T47D (cell line): ENCODE results near the gene RNF217.
"Not testable (repeated sequence)": the region's sequence is repeated elsewhere in the genome, so short reads cannot be mapped to it uniquely, and the experiment has no call there.

Experiments
- DNase-seq, 2 experiments: peaks; one replicate each; pipeline versions ENCODE4 v3.0.0 to v3.0.0-alpha.2; 2011 to 2012; ENCODE audit warnings: low read depth in 1 of 2, low spot score in 1 of 2
- JUND ChIP-seq: IDR thresholded peaks from 2 replicates; pipeline ENCODE4 v1.6.1; 2012; ENCODE audit warnings: low read depth
- in situ Hi-C: cut with HindIII; loops from 2 replicates; pipeline ENCODE4 v1.10.0; 2016; ENCODE audit warnings: low sequenced_read_pairs, low pct_unique_long_range_greater_than_20kb

Gene RNF217

DNA sequence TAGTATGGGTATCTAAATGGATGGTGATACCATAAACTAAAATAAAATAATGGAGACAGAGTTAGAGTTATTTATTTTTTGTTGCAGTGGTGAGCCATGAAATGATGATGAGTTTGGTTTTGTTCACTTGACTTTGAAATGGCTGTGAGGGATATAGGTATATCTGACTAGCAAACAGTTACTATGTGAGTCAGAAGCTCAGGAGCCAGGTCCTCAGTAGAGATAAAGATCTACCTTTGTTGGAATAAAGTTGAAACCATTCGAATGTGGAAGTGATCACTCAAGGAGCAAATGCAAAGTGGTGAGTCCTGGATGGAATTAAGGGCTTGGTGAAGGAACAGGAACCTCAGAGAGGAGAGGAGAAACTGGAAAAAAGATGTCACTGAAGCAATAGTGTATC lies 105.3 kb downstream of the RNF217 start:
- no peak for TF ChIP-seq JUND
- DNase-seq = no peak
- in situ Hi-C loops = no loop called here

DNA sequence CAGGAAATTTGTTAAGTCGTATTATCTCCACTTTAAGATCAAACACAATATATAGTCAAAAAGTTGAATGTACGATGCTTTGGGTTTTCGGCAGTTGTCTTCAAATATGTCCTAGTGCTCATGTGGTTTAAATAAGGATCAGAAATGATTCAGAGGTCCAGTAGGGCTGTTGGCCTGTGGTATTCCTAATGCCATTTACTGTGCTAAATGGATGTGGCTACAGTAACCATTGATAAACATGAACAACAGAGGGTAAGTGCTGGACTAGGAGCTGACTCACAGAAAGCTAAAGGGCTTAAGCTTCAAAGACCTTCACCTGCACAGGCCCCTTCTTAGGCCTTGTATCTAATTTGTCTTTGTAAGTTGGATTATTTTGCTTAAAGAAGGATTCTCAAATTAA lies 110.8 kb downstream of the RNF217 start:
- in situ Hi-C loops = no loop called here
- no peak for DNase-seq
- TF ChIP-seq JUND = no peak

DNA sequence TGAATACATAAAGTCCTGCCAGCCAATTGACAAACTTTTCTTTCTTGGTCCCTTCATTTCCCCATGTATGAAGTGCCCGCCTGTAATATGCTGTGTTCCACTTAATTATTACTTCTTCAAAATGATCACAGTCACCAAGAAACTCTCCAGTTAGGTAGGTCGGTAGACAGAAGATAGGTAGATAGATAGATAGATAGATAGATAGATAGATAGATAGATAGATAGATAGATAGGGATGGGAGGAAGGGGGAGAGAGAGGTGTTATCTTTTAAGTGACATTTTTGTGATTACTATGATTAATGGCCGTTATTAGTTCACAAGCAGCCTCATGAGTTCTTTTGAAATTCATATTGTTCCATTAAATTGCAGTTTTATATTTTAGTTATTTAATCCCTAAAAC lies 111.9 kb downstream of the RNF217 start:
- in situ Hi-C loops = no loop called here
- no peak for DNase-seq
- TF ChIP-seq JUND = no peak

DNA sequence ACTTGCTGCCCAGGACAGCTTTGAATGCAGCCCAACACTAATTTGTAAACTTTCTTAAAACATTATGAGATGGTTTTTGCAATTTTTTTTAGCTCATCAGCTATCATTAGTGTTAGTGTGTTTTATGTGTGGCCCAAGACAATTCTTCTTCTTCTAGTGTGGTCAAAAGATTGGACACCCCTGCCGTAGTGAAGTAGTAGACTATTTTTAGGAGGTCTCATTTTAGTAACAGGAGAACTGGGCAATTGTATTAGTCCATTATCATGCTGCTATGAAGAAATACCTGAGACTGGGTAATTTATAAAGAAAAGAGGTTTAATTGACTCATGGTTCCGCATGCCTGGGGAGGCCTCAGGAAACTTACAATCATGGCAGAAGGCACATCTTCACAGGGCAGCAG lies 112.8 kb downstream of the RNF217 start:
- not testable (repeated sequence) for DNase-seq

DNA sequence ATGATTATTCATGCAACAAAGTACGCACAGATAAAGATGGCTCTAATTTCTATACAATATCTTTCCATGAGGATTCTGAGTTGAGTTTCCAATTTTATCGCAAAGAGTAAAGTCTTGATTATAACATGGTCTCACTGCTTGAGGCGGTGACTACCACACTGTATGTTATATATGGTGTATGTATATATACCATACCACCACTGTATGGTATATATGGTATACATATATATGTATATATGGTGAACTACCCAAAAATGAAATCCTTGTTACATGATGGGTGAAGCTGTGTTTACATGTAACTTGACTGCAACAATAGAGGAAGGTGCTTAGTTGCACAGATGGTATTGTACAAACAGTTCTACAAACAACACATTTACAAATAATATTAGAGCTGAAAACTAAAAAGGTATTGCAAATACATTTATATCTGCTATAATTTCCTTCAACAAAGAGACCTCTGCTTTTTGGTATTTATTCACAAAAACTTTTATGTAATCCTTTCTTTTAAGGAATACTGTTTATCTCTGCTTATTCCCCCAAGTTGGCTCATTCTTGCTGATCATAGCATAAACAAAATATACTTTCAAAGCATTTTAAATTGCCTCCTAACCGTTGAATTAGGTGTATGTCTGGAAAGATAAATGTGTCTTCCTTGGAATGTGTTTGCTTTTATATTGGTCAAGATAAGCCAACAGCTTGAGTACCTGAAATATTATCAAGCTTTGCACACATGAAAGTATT lies 113.7 kb downstream of the RNF217 start:
- DNase-seq = no peak
- in situ Hi-C loops = no loop called here
- TF ChIP-seq JUND = no peak

More for the DNA sequence above, 112.8 kb downstream of the RNF217 start:
- in situ Hi-C loops = not testable (repeated sequence)

DNA sequence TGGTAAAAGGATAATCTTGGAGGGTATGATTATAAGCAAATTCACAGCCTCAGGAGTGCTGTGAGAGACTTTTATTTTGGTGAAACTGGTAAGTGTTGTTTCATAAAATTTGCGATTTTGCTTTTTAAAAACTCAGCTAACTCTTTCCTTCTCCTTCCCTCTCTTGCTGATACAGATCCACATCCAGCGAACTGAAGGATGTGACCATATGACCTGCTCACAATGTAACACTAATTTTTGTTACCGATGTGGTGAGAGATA lies 114.2 kb downstream of the RNF217 start:
- no peak for TF ChIP-seq JUND
- no peak for DNase-seq
- in situ Hi-C loops = no loop called here

DNA sequence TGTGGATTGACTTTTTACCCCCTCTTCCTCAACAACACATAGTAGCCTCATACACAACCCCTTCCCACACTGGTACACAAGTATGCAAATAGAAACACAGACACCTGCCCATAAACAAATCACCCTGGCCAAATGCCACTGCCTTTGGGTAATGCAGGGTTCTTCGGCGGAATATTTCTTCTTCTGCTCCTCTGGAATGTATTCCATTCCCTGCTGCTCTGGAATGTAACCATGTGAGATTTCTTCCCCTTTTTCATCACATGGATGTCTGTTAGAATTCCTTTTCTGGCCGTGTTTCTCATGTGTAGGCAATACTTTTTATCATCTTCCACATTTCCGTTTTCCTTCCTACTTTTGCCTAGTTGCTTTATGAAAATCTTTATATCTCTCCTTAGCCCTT lies 115.2 kb downstream of the RNF217 start:
- in situ Hi-C loops = no loop called here
- DNase-seq = no peak
- no peak for TF ChIP-seq JUND

DNA sequence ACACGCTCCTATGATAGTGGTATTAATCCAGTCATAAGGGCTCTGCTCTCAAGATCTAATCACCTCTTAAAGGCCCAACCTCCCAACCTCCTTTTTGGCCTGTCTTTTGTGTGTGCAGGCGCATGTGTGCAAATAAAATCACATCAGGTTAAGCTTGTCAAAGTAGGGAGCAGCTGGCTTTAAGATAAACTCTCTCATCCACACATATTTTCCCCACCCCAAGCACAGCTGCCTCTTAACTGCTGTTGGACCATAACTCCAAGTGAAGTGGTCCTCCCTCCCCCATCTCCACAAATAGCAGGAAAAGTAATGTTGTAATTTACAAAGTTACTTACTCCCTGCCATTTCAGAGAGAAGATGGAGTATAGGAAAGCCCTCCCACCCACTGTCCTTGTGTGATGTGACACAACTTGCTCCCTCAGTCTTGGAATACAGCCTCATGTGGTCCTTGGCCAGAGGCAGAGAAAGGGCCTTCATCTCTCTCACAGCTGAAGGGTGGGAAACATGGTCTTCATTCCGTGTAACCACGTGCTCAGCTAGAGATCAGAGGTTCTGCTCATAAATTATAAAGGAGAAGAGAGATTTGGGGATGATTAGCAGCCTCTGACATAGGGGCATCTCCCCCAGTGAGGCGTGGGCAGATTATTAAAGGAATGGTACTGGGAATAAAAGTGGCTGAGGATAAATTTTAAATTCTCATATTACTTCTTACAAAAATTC lies 116.5 kb downstream of the RNF217 start:
- DNase-seq = no peak
- no peak for TF ChIP-seq JUND
- in situ Hi-C loops = no loop called here

DNA sequence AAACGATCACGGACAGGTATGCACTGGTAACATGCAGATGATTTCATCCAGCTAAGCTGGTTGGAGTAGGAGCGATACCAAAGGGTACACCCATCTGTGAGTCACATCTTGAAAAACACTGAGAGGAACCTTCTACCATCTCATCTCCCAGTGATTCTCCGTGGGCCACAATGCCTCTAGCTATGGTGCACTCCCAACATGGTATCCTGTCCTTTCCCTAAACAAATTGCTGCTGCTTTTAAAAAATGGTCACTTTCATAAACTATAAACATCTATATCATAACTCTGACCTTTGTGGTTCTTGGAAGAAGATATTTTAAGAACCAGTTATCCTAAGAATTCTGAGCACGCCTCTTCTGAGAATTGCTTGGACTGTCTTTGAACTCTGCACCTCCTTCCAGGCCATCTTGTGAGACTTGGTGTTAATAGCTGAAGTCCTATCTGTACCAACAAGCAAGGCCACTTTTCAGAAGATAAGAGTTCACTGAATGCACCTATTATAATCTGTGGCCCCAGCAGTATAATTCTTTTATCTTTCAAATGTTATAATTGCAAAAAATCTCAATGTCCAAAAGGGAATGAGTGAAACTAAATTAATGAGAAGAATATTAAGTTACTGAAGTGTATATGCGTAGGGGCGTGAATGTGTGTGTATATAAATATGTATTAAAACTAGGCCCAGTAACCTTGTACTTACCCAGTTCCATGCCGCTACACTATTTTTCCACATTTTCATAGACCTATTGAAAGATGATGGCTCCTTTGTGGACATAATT lies 120.9 kb downstream of the RNF217 start:
- no peak for TF ChIP-seq JUND
- no peak for DNase-seq
- in situ Hi-C loops = no loop called here

DNA sequence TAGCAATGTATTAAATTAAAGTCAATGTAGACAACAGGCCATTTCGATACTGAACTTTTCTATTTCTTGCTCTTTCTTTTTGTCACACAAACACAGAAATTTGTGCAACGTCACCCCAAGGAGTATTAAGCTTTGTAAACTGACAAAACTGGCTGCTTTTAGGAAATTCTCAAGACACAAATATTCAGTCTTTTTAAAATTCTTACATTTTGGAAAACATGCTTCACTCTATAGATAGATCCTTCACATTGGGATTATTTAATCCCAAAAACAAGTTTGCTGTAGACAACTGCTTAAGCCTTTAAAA lies 121.4 kb downstream of the RNF217 start:
- no peak for TF ChIP-seq JUND
- in situ Hi-C loops = no loop called here
- DNase-seq = no peak

DNA sequence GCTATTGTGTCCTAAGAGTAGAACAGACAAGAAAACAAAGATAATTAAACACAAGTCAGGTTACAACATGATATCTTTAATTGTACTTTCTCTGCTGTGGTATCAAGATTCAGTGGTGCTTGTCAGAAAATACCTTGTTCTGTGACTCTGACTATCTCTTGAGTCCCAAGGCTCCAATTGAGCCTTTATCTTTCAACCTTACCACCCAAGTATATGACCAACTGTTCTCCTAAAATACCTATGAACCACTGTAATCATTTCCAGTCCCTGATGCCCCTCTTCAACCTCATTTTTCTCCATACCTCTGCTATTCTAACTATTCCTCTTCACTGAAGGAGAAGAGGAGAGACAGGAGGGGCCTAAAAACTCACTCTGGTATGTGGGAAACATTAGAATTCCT lies 124.5 kb downstream of the RNF217 start:
- no peak for TF ChIP-seq JUND
- in situ Hi-C loops = no loop called here
- no peak for DNase-seq

DNA sequence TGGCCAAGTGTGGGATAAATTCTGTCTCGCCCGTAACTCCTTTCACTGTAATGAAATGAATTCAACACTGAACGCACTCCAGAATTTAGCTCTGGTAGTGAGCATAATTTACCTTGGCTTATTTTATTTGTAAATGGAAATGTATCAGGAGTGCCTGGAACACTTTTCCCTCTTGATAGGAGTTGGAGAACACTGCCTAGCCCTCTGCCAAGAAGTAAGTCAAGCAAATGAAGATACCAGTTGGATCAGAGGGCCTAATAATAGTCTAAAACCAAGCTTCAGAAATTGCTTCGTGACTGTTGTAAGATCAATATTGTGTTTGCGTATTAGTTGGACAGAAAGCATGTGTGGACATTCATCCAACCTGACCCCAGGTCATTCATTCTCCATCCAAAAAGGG lies 126.7 kb downstream of the RNF217 start:
- DNase-seq = no peak
- no peak for TF ChIP-seq JUND
- in situ Hi-C loops = no loop called here

DNA sequence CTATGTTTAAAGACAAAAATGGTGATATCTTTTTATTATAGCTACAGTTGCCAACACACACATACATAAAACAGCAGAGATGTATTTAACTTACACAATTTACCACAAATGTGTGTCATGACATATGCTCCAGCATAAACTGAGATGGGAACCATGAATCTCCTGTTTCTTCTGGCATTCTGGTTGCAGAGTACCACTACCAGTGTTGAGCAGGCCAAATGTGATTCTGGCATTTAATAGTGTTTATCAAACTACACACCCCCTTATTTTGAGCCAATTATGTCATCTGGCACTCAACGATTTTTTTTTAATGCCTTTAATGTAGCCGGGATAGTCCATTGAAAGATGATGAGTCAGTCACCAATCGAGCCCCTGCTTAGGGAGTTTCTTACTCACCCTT lies 132.3 kb downstream of the RNF217 start:
- no peak for DNase-seq
- no peak for TF ChIP-seq JUND
- in situ Hi-C loops = no loop called here
